ENCODE results near the gene CPLX4. TPM values are rescaled to one million over a fixed set of nuclear protein-coding genes. Genes with fewer than 3 reads are reported as not detected.

CPLX4 gene
- polyA plus RNA-seq, 1 donor (not counting 4 experiments of a cell fraction or from before 2014, with no cell fraction given) = not detected

- dilution Hi-C loops (cut with MboI; ENCODE audit: extremely low pct_ligation_motif_present, low sequenced_read_pairs) = no loop called here
- H4K20me1 ChIP-seq (ENCODE audit: control insufficient read depth, extremely low read depth, insufficient read depth, low read length) = no peaks in the 10 kb centered on the region
- no peaks in the 10 kb centered on the region for H3K9me3 ChIP-seq (ENCODE audit: control insufficient read depth, low read depth, low read length)
- FAIRE-seq (peak; percentile 95), DNase-seq (ENCODE audit: low read depth, low spot score) (peak; percentile 21)
- H3K4me3 ChIP-seq (ENCODE audit: control insufficient read depth in 2 of 3, extremely low read depth in 1 of 3, insufficient read depth in 2 of 3, low read depth in 1 of 3, low read length in 3 of 3) = no peak overlapping the region
- no peaks in the 10 kb centered on the region for H3K79me2 ChIP-seq (ENCODE audit: control insufficient read depth, insufficient read depth, low read length)
- H3K36me3 ChIP-seq (ENCODE audit: control insufficient read depth in 2 of 2, extremely low read depth in 1 of 2, insufficient read depth in 2 of 2, low read length in 2 of 2) = no peaks in the 10 kb centered on the region
- TF ChIP-seq EZH2 (IDR thresholded peaks at IDR 0.05; ENCODE audit: low read length) = no peak
- peak; percentile 67 to 84 (median 84) for TF ChIP-seq CTCF (optimal IDR thresholded peaks at IDR 0.05 in 1 of 3, IDR thresholded peaks at IDR 0.05 in 1 of 3, conservative IDR thresholded peaks at IDR 0.05 in 1 of 3; ENCODE audit: extremely low read depth in 1 of 3, insufficient read depth in 2 of 3, low read length in 3 of 3)
- peaks cover 10% of the 10 kb centered on the region for H3K27me3 ChIP-seq (ENCODE audit: control insufficient read depth, extremely low read depth, insufficient read depth, low read length)
- H3K4me2 ChIP-seq (ENCODE audit: control insufficient read depth, extremely low read depth, insufficient read depth, low read depth, low read length) = no peak overlapping the region
- no peak overlapping the region for H3K9ac ChIP-seq (ENCODE audit: control insufficient read depth, extremely low read depth, insufficient read depth, low read length)
- no peaks in the 10 kb centered on the region for H3K9me1 ChIP-seq (ENCODE audit: control insufficient read depth, extremely low read depth, insufficient read depth, low read length)
- no peak overlapping the region for H3K27ac ChIP-seq (ENCODE audit: control insufficient read depth, insufficient read depth, low read length)
- no peak overlapping the region for H2AFZ ChIP-seq (ENCODE audit: control insufficient read depth, low read length)
- no peaks in the 10 kb centered on the region for H3K4me1 ChIP-seq (ENCODE audit: control insufficient read depth, extremely low read depth, insufficient read depth, low read length)
These were observed 69.2 kb downstream of the CPLX4 start for GRCh38 chr18:59249199-59249774.

DNA sequence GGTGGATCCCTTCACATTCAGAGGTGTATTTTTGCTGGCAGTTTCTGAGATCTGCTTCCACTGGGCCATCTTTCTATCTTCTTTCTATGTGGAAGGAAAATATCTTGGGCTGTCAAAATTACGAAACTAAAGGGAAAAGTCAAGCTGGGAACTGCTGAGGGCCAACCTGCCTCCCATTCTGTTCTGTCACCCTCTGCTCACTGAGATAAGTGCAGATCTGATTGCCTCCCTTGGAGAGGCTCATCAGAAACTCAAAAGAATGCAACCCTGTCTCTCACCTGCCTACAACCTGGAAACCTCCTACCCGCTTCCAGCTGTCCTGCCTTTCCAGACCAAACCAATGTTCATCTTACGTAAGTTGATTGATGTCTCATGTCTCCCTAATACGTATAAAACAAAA lies 71.7 kb downstream of the CPLX4 start:
- Histone ChIP-seq H3K4me2 (ENCODE audit: control insufficient read depth, extremely low read depth, insufficient read depth, low read depth, low read length) (no peak overlapping the region), H3K9me3 (ENCODE audit: control insufficient read depth, low read depth, low read length) (no peaks in the 10 kb centered on the region), H3K4me1 (ENCODE audit: control insufficient read depth, extremely low read depth, insufficient read depth, low read length) (no peaks in the 10 kb centered on the region), H3K27me3 (ENCODE audit: control insufficient read depth, extremely low read depth, insufficient read depth, low read length) (peaks cover 7% of the 10 kb centered on the region), H3K4me3 (ENCODE audit: control insufficient read depth in 2 of 3, extremely low read depth in 1 of 3, insufficient read depth in 2 of 3, low read depth in 1 of 3, low read length in 3 of 3) (no peak overlapping the region), H3K9me1 (ENCODE audit: control insufficient read depth, extremely low read depth, insufficient read depth, low read length) (no peaks in the 10 kb centered on the region), H3K27ac (ENCODE audit: control insufficient read depth, insufficient read depth, low read length) (no peak overlapping the region), H2AFZ (ENCODE audit: control insufficient read depth, low read length) (no peak overlapping the region), H3K36me3 (ENCODE audit: control insufficient read depth in 2 of 2, extremely low read depth in 1 of 2, insufficient read depth in 2 of 2, low read length in 2 of 2) (no peaks in the 10 kb centered on the region), H3K9ac (ENCODE audit: control insufficient read depth, extremely low read depth, insufficient read depth, low read length) (no peak overlapping the region), H4K20me1 (ENCODE audit: control insufficient read depth, extremely low read depth, insufficient read depth, low read length) (no peaks in the 10 kb centered on the region), H3K79me2 (ENCODE audit: control insufficient read depth, insufficient read depth, low read length) (no peaks in the 10 kb centered on the region)
- FAIRE-seq = no peak
- TF ChIP-seq EZH2 (IDR thresholded peaks at IDR 0.05; ENCODE audit: low read length) (no peak), CTCF (optimal IDR thresholded peaks at IDR 0.05 in 1 of 3, IDR thresholded peaks at IDR 0.05 in 1 of 3, conservative IDR thresholded peaks at IDR 0.05 in 1 of 3; ENCODE audit: extremely low read depth in 1 of 3, insufficient read depth in 2 of 3, low read length in 3 of 3) (no peak)
- dilution Hi-C loops (cut with MboI; ENCODE audit: extremely low pct_ligation_motif_present, low sequenced_read_pairs) = no loop called here
- DNase-seq (ENCODE audit: low read depth, low spot score) = no peak

Other genes starting within 250 kb of the CPLX4 start
- 20.5 to 56.5 TPM (median 27.5 TPM) in 3 replicates for gene SEC11C, start 178.8 kb downstream of the CPLX4 start, polyA plus RNA-seq
- not detected in 3 replicates for gene GRP, start 98.5 kb downstream of the CPLX4 start, polyA plus RNA-seq
- gene RAX, start 45.2 kb downstream of the CPLX4 start, polyA plus RNA-seq = not detected in 3 replicates
- gene LMAN1, start 40.6 kb upstream of the CPLX4 start, polyA plus RNA-seq = 30.2 to 55.6 TPM (median 38.1 TPM) in 3 replicates

Data from keratinocyte (primary cell).